Caki2 (cell line): Measurements from ENCODE around the gene CLEC7A. TPM values are rescaled to one million over a fixed set of nuclear protein-coding genes. Genes with fewer than 3 reads are reported as not detected.

Source experiments
- DNase-seq: peaks from one replicate; pipeline ENCODE4 v3.0.0-alpha.2; 2015; ENCODE audit warnings: low read depth
- in situ Hi-C: cut with HindIII; loops from 2 replicates; pipeline ENCODE4 v1.10.0; 2016; ENCODE audit warnings: low sequenced_read_pairs, low pct_unique_long_range_greater_than_20kb, mixed read lengths
- total RNA-seq: library from RNA; depleted of rRNA; stranded (reverse); fragments of >200 nt; shearing (Covaris generic); gene quantifications from 2 replicates; pipeline ENCODE4 v1.2.3, GENCODE V29; 2014; ENCODE audit warnings: low replicate concordance; rRNA removed

Gene CLEC7A
- total RNA-seq, 1 experiment from 2014 or later, result not detected

GRCh38 chr12:10068644-10069043 is 61.4 kb downstream of the CLEC7A start:
- no peak for DNase-seq
- in situ Hi-C loops, result no loop called here

DNA sequence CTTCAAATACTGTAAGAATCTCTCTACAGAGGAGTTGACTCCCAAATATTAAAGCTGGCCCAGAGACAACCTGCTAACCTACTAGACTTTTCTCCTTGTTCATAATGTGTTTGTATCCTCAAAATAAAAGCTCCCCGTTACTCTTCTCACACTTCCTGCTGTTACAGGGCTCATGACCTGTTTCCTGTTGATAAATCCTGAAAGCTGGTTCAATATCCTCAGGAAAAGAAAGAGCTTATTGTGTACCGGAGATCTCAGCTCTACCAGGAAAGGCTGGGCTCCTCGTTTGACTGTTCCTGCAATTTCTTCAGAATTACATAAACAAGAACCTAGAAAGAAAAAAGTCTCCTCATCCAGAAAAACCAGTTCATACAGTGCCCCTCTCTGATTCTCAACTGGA is 62.1 kb downstream of the CLEC7A start:
- no peak for DNase-seq
- in situ Hi-C loops, result no loop called here

GRCh38 chr12:10067264-10067663 is 62.7 kb downstream of the CLEC7A start:
- in situ Hi-C loops, result no loop called here
- no peak for DNase-seq

Other genes with a start within 250 kb of the CLEC7A start
- not detected in 2 replicates for gene KLRF2, start 248.7 kb downstream of the CLEC7A start, total RNA-seq
- gene CLEC2A, start 197.8 kb downstream of the CLEC7A start, total RNA-seq, result not detected in 2 replicates
- not detected in 2 replicates for gene CLEC12A, start 158.8 kb downstream of the CLEC7A start, total RNA-seq
- gene CLEC1B, start 131.1 kb downstream of the CLEC7A start, total RNA-seq, result not detected in 2 replicates
- gene CLEC12B, start 119.6 kb downstream of the CLEC7A start, total RNA-seq, result not detected in 2 replicates
- not detected in 2 replicates for gene CLEC9A, start 99.5 kb downstream of the CLEC7A start, total RNA-seq
- not detected in 2 replicates for gene CLEC1A, start 31.2 kb downstream of the CLEC7A start, total RNA-seq
- not detected in 2 replicates for gene OLR1, start 41.9 kb upstream of the CLEC7A start, total RNA-seq
- 2.8 TPM in 1 of 2 replicates, not detected in the other for gene TMEM52B, start 48.8 kb upstream of the CLEC7A start, total RNA-seq
- gene GABARAPL1, start 82.7 kb upstream of the CLEC7A start, total RNA-seq, result 83.6 and 160 TPM in 2 replicates
- not detected in 2 replicates for gene KLRD1, start 177.7 kb upstream of the CLEC7A start, total RNA-seq